ENCODE data around the gene SNRK. TPM values are rescaled to one million over a fixed set of nuclear protein-coding genes. Genes with fewer than 3 reads are reported as not detected.

SNRK gene
- total and polyA plus RNA-seq, 5 donors, result 12.1 to 29.0 (median 27.2) TPM

DNA sequence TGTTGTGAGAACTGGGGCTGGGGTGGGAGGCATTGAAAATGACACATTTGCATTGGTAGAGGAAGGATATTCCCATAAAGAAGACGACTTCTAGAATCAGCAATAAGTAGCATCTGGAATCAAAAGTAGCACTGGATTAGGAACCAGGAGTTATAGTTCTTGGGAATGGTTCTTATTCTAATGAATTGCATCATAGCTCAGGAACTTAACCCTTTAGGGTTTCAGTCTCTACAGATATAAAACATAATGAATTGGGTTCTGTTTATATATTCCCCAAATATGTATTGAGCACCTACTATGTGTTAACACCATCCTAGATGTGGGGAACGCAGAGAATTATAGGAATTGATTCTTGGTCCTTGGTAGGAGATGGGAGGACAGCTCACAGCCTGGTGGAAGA lies 16.3 kb upstream of the SNRK start:
- no peak overlapping the region for H3K27ac ChIP-seq (ENCODE audit: low read length)
- H3K4me1 ChIP-seq (ENCODE audit: control insufficient read depth, insufficient read depth, low read length), result no peaks in the 10 kb centered on the region
- ATAC-seq (no peak), DNase-seq (no peak)
- H3K9me3 ChIP-seq (ENCODE audit: control insufficient read depth, low read length), result no peaks in the 10 kb centered on the region
- intact Hi-C loops (cut with DNase I), result no loop called here
- WGBS, result 77% methylated on average over 2 of the region's 2 CpGs
- no peak overlapping the region for H3K4me3 ChIP-seq (ENCODE audit: low read length)
- no peaks in the 10 kb centered on the region for H3K27me3 ChIP-seq (ENCODE audit: control insufficient read depth, insufficient read depth)

DNA sequence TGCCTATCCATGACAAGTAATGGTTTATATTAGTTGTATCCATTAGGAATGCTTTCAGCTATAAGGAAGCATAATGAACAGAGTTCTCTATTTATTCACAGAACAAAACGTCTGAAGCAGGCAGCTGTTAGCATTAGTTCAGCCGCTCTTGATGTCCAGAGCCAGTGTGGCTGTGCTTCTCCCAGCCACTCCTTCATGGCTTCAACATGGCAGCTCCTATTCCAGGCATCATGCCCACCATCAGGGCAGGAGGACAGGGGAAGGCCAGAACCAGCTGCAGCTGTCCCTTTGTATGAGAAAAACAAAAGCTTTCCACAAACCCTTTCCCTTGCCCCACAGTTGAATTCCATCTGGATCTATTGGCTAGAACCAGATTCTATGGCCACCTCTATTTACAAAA lies 12.9 kb upstream of the SNRK start:
- intact Hi-C loops (cut with DNase I), result no loop called here
- H3K4me1 ChIP-seq (ENCODE audit: control insufficient read depth, insufficient read depth, low read length), result no peaks in the 10 kb centered on the region
- ATAC-seq (no peak), DNase-seq (no peak)
- H3K27ac ChIP-seq (ENCODE audit: low read length), result no peak overlapping the region
- no peaks in the 10 kb centered on the region for H3K27me3 ChIP-seq (ENCODE audit: control insufficient read depth, insufficient read depth)
- no peak overlapping the region for H3K4me3 ChIP-seq (ENCODE audit: low read length)
- 79% methylated on average over 2 of the region's 2 CpGs for WGBS
- H3K9me3 ChIP-seq (ENCODE audit: control insufficient read depth, low read length), result no peaks in the 10 kb centered on the region

DNA sequence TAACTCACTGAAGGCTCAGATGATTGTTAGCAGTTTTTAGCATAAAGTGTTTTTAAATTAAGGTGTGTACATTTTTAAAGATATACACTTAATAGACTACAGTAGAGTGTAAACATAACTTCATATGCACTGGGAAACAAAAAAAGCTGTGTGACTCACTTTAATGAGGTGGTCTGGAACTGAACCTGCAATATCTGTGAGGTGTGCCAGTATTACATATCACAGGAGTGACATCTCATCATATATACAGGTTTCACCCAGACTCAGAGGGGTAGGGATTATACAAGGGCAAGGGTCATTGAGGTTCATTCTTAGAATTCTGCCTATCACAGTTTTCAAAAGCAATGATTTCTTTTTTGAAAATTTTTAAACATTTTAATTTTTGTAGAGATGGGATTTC lies 7.3 kb upstream of the SNRK start:
- no peak for DNase-seq
- H3K27me3 ChIP-seq (ENCODE audit: control insufficient read depth, insufficient read depth), result no peaks in the 10 kb centered on the region
- intact Hi-C loops (cut with DNase I), result no loop called here
- H3K4me3 ChIP-seq (ENCODE audit: low read length), result no peak overlapping the region
- H3K27ac ChIP-seq (ENCODE audit: low read length), result no peak overlapping the region
- H3K4me1 ChIP-seq (ENCODE audit: control insufficient read depth, insufficient read depth, low read length), result no peaks in the 10 kb centered on the region
- no peak for ATAC-seq
- H3K9me3 ChIP-seq (ENCODE audit: control insufficient read depth, low read length), result no peaks in the 10 kb centered on the region

DNA sequence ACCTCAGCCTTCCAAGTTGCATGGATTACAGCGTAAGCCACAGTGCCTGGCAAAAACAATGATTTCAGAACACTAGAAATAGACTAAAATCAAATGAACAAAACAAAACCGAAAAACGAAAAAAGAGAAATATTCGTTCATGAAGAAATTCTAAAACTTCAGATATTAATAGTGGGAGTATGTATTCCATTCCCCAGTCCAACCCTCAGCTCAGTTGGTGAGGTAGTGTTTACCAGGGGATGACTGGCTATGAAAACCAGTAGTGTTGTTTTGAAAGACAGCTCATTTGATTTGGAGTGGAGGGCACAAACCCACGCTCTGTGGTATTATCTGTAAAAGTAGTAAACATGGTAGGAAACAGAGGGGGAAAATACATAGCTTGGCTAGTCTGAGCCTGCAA lies 6.8 kb upstream of the SNRK start:
- ATAC-seq, result no peak
- Histone ChIP-seq H3K4me3 (ENCODE audit: low read length) (no peak overlapping the region), H3K27ac (ENCODE audit: low read length) (no peak overlapping the region), H3K27me3 (ENCODE audit: control insufficient read depth, insufficient read depth) (no peaks in the 10 kb centered on the region), H3K4me1 (ENCODE audit: control insufficient read depth, insufficient read depth, low read length) (no peaks in the 10 kb centered on the region), H3K9me3 (ENCODE audit: control insufficient read depth, low read length) (no peaks in the 10 kb centered on the region)
- 91% methylated on average over 5 of the region's 5 CpGs for WGBS
- intact Hi-C loops (cut with DNase I), result no loop called here
- no peak for DNase-seq

DNA sequence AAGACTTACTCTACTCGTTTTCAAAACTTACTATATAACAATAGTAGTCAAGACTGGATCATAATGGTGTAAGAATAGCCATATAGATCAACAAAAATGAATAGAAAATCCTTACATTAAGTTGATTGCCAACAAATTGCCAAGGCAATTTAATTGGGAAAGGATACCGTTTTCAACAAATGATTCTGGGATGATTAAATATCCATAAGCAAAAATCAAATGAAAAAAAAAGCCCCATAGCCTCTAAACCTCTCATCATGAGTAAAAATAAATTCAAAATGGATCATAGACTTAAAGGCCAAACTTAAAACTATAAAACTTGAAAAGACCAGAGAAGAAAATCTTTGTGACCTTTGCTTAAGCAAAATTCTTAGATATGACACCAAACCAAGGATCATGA lies 5.3 kb upstream of the SNRK start:
- Histone ChIP-seq H3K27me3 (ENCODE audit: control insufficient read depth, insufficient read depth) (no peaks in the 10 kb centered on the region), H3K27ac (ENCODE audit: low read length) (no peak overlapping the region), H3K4me1 (ENCODE audit: control insufficient read depth, insufficient read depth, low read length) (no peaks in the 10 kb centered on the region), H3K4me3 (ENCODE audit: low read length) (no peak overlapping the region), H3K9me3 (ENCODE audit: control insufficient read depth, low read length) (no peaks in the 10 kb centered on the region)
- WGBS, result 76% methylated on average over 2 of the region's 2 CpGs
- ATAC-seq (no peak), DNase-seq (no peak)
- intact Hi-C loops (cut with DNase I), result no loop called here

DNA sequence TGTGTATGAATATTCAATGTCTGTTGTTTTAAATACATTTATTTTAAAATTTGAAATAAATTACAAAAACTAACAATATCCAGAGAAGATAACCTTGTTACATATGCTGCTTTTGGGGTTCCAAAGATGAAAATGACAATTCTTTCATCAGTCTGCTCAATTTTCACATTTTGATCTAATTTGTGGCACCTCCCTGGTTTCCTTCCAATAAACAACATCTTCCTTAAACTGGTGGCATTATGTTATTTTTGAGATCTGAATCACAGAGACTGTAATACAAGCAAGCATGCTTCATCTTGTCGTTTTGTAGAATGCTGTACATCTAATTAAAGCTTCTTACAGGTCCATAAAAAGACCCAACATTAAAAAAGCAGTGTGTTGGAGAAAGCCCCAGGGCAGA lies 2.2 kb upstream of the SNRK start:
- intact Hi-C loops (cut with DNase I), result no loop called here

DNA sequence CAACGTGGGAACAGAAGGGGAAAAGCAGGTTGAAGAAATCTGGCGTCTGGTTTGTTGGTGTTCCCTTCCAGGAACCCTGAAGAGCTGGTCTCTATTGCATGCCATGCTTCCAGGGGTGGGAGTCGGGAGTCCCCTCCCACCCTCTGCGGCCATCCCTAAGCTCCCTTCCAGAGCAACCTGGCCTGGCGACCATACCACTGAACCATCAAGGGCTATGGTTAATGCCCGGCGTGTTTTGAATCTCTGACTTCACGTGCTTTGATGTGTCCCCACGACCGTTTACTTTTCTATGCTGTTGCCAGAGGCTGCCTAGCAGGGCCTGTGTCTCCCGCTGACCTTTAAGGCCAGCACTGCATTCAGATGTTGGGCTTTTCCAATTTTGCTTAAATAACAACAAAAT lies 696 bp upstream of the SNRK start:
- ATAC-seq (peak in 1 of 2 donors; percentile 19), DNase-seq (peak in 2 of 3 donors; percentile 21 to 53)
- Histone ChIP-seq H3K4me1 (ENCODE audit: control insufficient read depth, insufficient read depth, low read length) (peaks cover 8% of the 10 kb centered on the region), H3K27me3 (ENCODE audit: control insufficient read depth, insufficient read depth) (no peaks in the 10 kb centered on the region), H3K27ac (ENCODE audit: low read length) (no peak overlapping the region), H3K4me3 (ENCODE audit: low read length) (no peak overlapping the region), H3K9me3 (ENCODE audit: control insufficient read depth, low read length) (no peaks in the 10 kb centered on the region)
- 49% methylated on average over 11 of the region's 11 CpGs for WGBS
- intact Hi-C loops (cut with DNase I), result loop anchor here in 1 of 4 donors (5.0 kb wide), 1 partner anchor 53 kb away; no protein-coding TSS in a partner anchor

More for the DNA sequence above, 2.2 kb upstream of the SNRK start:
- no peaks in the 10 kb centered on the region for H3K9me3 ChIP-seq (ENCODE audit: control insufficient read depth, low read length)
- no peak overlapping the region for H3K27ac ChIP-seq (ENCODE audit: low read length)
- no peak overlapping the region for H3K4me3 ChIP-seq (ENCODE audit: low read length)
- 69% methylated on average over 1 of the region's 1 CpG for WGBS
- peaks cover 3% of the 10 kb centered on the region for H3K4me1 ChIP-seq (ENCODE audit: control insufficient read depth, insufficient read depth, low read length)
- H3K27me3 ChIP-seq (ENCODE audit: control insufficient read depth, insufficient read depth), result no peaks in the 10 kb centered on the region
- ATAC-seq (no peak), DNase-seq (no peak)

DNA sequence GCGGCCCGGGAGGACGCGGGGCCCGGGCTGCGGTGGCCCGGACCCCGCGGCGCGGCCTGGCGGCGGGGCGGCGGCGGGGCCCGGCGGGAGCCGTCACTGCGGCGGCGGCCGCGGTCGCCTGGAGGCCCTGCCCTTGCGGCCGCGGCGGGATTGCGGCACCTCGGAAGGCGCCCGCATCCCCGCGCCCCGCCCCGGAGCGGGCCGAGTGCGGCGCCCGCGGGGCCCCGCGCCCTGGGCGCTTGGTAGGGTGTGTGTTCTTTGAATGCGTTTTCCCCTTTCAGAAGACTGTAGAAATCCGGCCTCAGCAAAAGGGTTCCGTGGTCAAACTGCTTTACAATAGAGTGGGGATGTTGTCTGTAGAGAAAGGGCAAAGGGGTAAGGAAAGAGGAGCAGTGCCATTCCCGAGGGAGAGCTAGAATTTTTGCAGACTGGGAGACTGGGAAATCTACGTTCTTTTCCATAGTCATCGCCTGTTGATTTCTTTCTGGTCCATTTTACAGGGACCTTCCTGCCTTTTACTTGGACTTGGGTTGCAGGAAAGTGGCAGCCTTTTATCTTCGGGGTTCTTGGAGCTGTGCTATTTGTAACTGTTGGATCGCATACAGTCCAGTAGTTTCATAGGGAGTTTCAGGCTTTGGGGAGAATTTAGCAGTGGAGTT lies 630 bp downstream of the SNRK start:
- intact Hi-C loops (cut with DNase I), result loop anchor here in 1 of 4 donors (5.0 kb wide), 1 partner anchor 55 kb away; no protein-coding TSS in a partner anchor
- H3K27ac ChIP-seq (ENCODE audit: low read length), result peak overlapping the region; percentile 93
- ATAC-seq (peak in 1 of 2 donors; percentile 3), DNase-seq (no peak)
- peak overlapping the region; percentile 97 for H3K4me3 ChIP-seq (ENCODE audit: low read length)
- H3K9me3 ChIP-seq (ENCODE audit: control insufficient read depth, low read length), result no peaks in the 10 kb centered on the region
- H3K4me1 ChIP-seq (ENCODE audit: control insufficient read depth, insufficient read depth, low read length), result peaks cover 8% of the 10 kb centered on the region
- H3K27me3 ChIP-seq (ENCODE audit: control insufficient read depth, insufficient read depth), result no peaks in the 10 kb centered on the region
- WGBS, result under 1% methylated on average over 54 of the region's 54 CpGs

DNA sequence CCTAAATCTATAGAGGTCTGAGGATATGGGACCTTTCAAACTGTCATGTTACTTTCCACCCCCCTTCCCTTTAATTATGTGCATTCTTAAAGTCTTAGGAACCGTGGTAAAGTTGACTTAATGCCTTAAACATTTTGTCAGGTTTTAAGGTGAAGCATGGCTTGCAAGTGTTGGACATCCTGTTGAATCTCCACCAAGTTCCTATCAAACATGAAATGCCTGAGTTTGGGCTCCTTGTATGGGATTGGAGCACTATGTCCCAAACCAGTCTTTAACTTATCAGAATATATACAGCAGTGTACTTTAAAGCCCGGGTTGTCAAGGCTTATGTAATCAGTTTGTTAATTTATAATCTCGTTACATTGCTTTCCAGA lies 1.1 kb downstream of the SNRK start:
- Histone ChIP-seq H3K4me1 (ENCODE audit: control insufficient read depth, insufficient read depth, low read length) (peaks cover 9% of the 10 kb centered on the region), H3K4me3 (ENCODE audit: low read length) (peak overlapping the region; percentile 97), H3K27ac (ENCODE audit: low read length) (peak overlapping the region; percentile 93), H3K9me3 (ENCODE audit: control insufficient read depth, low read length) (no peaks in the 10 kb centered on the region), H3K27me3 (ENCODE audit: control insufficient read depth, insufficient read depth) (no peaks in the 10 kb centered on the region)
- intact Hi-C loops (cut with DNase I), result loop anchor here in 1 of 4 donors (5.0 kb wide), 1 partner anchor 55 kb away; no protein-coding TSS in a partner anchor
- ATAC-seq, result no peak
- DNase-seq, result no peak
- 10% methylated on average over 3 of the region's 3 CpGs for WGBS

DNA sequence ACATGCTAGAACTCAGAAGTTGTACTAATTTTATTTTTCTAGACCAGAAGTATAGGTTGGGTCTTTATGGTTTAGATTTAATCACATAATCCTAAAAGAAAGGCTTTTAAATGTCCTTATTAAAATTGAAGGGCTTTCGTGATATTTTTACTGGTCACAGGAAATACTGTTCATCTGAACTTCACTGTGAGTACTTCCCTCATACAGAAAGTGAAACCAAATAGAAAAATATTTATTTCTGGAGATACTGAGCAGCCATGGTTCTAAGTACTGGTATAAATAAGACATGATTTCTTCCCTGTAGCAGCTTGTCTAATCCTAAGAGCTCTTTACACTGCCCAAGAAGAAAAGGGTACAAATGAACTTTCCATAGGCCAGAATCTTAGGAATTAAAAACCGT lies 2.0 kb downstream of the SNRK start:
- Histone ChIP-seq H3K4me3 (ENCODE audit: low read length) (peak overlapping the region; percentile 97), H3K27ac (ENCODE audit: low read length) (no peak overlapping the region), H3K27me3 (ENCODE audit: control insufficient read depth, insufficient read depth) (no peaks in the 10 kb centered on the region), H3K9me3 (ENCODE audit: control insufficient read depth, low read length) (no peaks in the 10 kb centered on the region), H3K4me1 (ENCODE audit: control insufficient read depth, insufficient read depth, low read length) (peaks cover 12% of the 10 kb centered on the region)
- DNase-seq (no peak), ATAC-seq (peak in 1 of 2 donors; percentile 37)
- 28% methylated on average over 2 of the region's 2 CpGs for WGBS
- intact Hi-C loops (cut with DNase I), result loop anchor here in 1 of 4 donors (5.0 kb wide), 1 partner anchor 56 kb away; no protein-coding TSS in a partner anchor

DNA sequence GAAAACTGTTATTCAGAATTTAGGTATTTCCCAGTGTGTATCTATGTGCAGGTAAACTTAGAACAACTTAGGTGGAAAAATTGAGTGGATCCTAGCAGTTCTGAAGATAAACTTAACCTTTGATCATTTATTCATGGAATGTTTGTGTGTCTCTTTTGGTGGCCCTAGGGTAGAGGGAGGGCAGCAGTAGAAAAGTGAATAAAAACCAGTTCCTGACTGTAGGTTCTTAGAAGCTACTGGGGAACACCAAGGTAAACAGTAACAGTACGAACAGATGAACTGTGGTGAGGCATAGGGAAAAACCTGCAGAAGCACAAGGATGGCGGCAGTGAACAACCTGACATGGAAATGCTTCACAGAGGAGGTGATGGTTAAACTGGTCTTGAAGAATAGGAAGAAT lies 2.5 kb downstream of the SNRK start:
- H3K27me3 ChIP-seq (ENCODE audit: control insufficient read depth, insufficient read depth), result no peaks in the 10 kb centered on the region
- H3K27ac ChIP-seq (ENCODE audit: low read length), result peak overlapping the region; percentile 48
- DNase-seq, result no peak
- peaks cover 14% of the 10 kb centered on the region for H3K4me1 ChIP-seq (ENCODE audit: control insufficient read depth, insufficient read depth, low read length)
- intact Hi-C loops (cut with DNase I), result loop anchor here in 1 of 4 donors (5.0 kb wide), 1 partner anchor 57 kb away; no protein-coding TSS in a partner anchor
- H3K9me3 ChIP-seq (ENCODE audit: control insufficient read depth, low read length), result no peaks in the 10 kb centered on the region
- ATAC-seq, result no peak
- WGBS, result 68% methylated on average over 2 of the region's 2 CpGs
- H3K4me3 ChIP-seq (ENCODE audit: low read length), result peak overlapping the region; percentile 97
